Erythroblast (primary cell): ENCODE data around the gene FMOD.

Experiments used
- GATA1 ChIP-seq: IDR thresholded peaks from 2 replicates; pipeline ENCODE4 v1.6.1; 2011; ENCODE audit warnings: low read depth, mild to moderate bottlenecking, control low read depth, low read length, moderate library complexity
- POLR2A ChIP-seq: IDR thresholded peaks from 2 replicates; pipeline ENCODE4 v1.6.1; 2011; ENCODE audit warnings: mild to moderate bottlenecking, low read length

- no peak for TF ChIP-seq POLR2A
- no peak for TF ChIP-seq GATA1
Observed at GRCh38 chr1:203382026-203382425, 31.1 kb upstream of the FMOD start.
